Muscle layer of colon (tissue), 2 donors: ENCODE measurements around the gene TMEM191B.
"Not testable (repeated sequence)": the region's sequence is repeated elsewhere in the genome, so short reads cannot be mapped to it uniquely, and the experiment has no call there.

ENCODE experiments used
- H3K27ac ChIP-seq: one replicate; pipeline ENCODE4 v1.7.0; 2013; ENCODE audit warnings: low read depth, mild to moderate bottlenecking, low read length, moderate library complexity
- H3K27me3 ChIP-seq, 2 donors: one replicate each; pipeline ENCODE4 v1.7.0; 2013; ENCODE audit warnings: low read length in 2 of 2, mild to moderate bottlenecking in 2 of 2; ENCODE audit not compliant: insufficient read depth in 2 of 2, control insufficient read depth in 1 of 2
- H3K36me3 ChIP-seq: one replicate; pipeline ENCODE4 v1.7.0; 2013; ENCODE audit warnings: mild to moderate bottlenecking, low read length; ENCODE audit not compliant: insufficient read depth
- H3K4me1 ChIP-seq: one replicate; pipeline ENCODE4 v1.7.0; 2013; ENCODE audit warnings: mild to moderate bottlenecking, low read length; ENCODE audit not compliant: insufficient read depth
- H3K4me3 ChIP-seq, 2 donors: one replicate each; pipeline ENCODE4 v1.7.0; 2013; ENCODE audit warnings: low read length in 2 of 2, low read depth in 1 of 2, mild to moderate bottlenecking in 1 of 2, moderate library complexity in 1 of 2
- H3K9ac ChIP-seq: one replicate; pipeline ENCODE4 v1.7.0; 2013; ENCODE audit warnings: low read length
- H3K9me3 ChIP-seq: one replicate; pipeline ENCODE4 v1.7.0; 2013; ENCODE audit warnings: mild to moderate bottlenecking, low read length
- donor health status: abdominal sarcoma.
- donor health status: Adenocarcinoma of cecum.

The TMEM191B gene

GRCh38 chr22:18534315-18534714, 6.7 kb downstream of the TMEM191B start:
- not testable (repeated sequence) for H3K4me1 ChIP-seq, H3K4me3 ChIP-seq, H3K27me3 ChIP-seq, H3K36me3 ChIP-seq, H3K9me3 ChIP-seq, H3K9ac ChIP-seq, H3K27ac ChIP-seq

GRCh38 chr22:18539994-18540393, 12.4 kb downstream of the TMEM191B start:
- H3K4me1 ChIP-seq, H3K9ac ChIP-seq, H3K4me3 ChIP-seq, H3K27me3 ChIP-seq, H3K9me3 ChIP-seq, H3K36me3 ChIP-seq, H3K27ac ChIP-seq: not testable (repeated sequence)

GRCh38 chr22:18543400-18543799, 15.8 kb downstream of the TMEM191B start:
- not testable (repeated sequence) for H3K27ac ChIP-seq, H3K27me3 ChIP-seq, H3K9ac ChIP-seq, H3K4me1 ChIP-seq, H3K36me3 ChIP-seq, H3K9me3 ChIP-seq, H3K4me3 ChIP-seq

GRCh38 chr22:18544615-18545014, 17.0 kb downstream of the TMEM191B start:
- H3K27ac ChIP-seq, H3K4me1 ChIP-seq, H3K36me3 ChIP-seq, H3K9me3 ChIP-seq, H3K9ac ChIP-seq, H3K4me3 ChIP-seq, H3K27me3 ChIP-seq: not testable (repeated sequence)

- H3K27me3 ChIP-seq, H3K4me1 ChIP-seq, H3K4me3 ChIP-seq, H3K27ac ChIP-seq, H3K9me3 ChIP-seq, H3K36me3 ChIP-seq, H3K9ac ChIP-seq: not testable (repeated sequence)
These were observed 22.0 kb downstream of the TMEM191B start for GRCh38 chr22:18549458-18550179.

GRCh38 chr22:18551046-18551445, 23.4 kb downstream of the TMEM191B start:
- H3K4me3 ChIP-seq, H3K9ac ChIP-seq, H3K27me3 ChIP-seq: not testable (repeated sequence)

GRCh38 chr22:18552839-18553597, 25.4 kb downstream of the TMEM191B start:
- H3K27me3 ChIP-seq, H3K9me3 ChIP-seq, H3K4me1 ChIP-seq, H3K27ac ChIP-seq, H3K4me3 ChIP-seq, H3K9ac ChIP-seq, H3K36me3 ChIP-seq: not testable (repeated sequence)

More at GRCh38 chr22:18551046-18551445, 23.4 kb downstream of the TMEM191B start:
- not testable (repeated sequence) for H3K36me3 ChIP-seq, H3K27ac ChIP-seq, H3K4me1 ChIP-seq, H3K9me3 ChIP-seq

- not testable (repeated sequence) for H3K27ac ChIP-seq, H3K9ac ChIP-seq, H3K4me1 ChIP-seq, H3K4me3 ChIP-seq, H3K36me3 ChIP-seq, H3K27me3 ChIP-seq, H3K9me3 ChIP-seq
These were observed 27.0 kb downstream of the TMEM191B start for GRCh38 chr22:18554280-18555256.

- H3K9ac ChIP-seq, H3K27me3 ChIP-seq, H3K9me3 ChIP-seq, H3K36me3 ChIP-seq, H3K4me1 ChIP-seq, H3K4me3 ChIP-seq, H3K27ac ChIP-seq: not testable (repeated sequence)
These were observed 30.9 kb downstream of the TMEM191B start for GRCh38 chr22:18558516-18558915.

GRCh38 chr22:18558939-18559338, 31.3 kb downstream of the TMEM191B start:
- not testable (repeated sequence) for H3K4me3 ChIP-seq, H3K9ac ChIP-seq, H3K36me3 ChIP-seq, H3K4me1 ChIP-seq, H3K27me3 ChIP-seq, H3K9me3 ChIP-seq, H3K27ac ChIP-seq

- not testable (repeated sequence) for H3K9ac ChIP-seq, H3K9me3 ChIP-seq
These were observed 32.7 kb downstream of the TMEM191B start for GRCh38 chr22:18560099-18560974.

More at GRCh38 chr22:18560099-18560974, 32.7 kb downstream of the TMEM191B start:
- H3K4me3 ChIP-seq, H3K27ac ChIP-seq, H3K27me3 ChIP-seq, H3K4me1 ChIP-seq, H3K36me3 ChIP-seq: not testable (repeated sequence)
